SK-N-SH treated with all-trans-retinoic acid at 6 μM for 48 hours (cell line): Measurements from ENCODE around the gene ATP8A1.

ENCODE experiments used
- ATAC-seq: fragments of 200-7000 bp; cut with Tn5 transposase; 3 replicates; pipeline ENCODE4 v1.9.1; 2020; ENCODE audit warnings: mild to moderate bottlenecking, moderate library complexity
- ARNTL ChIP-seq: fragments of 450-650 bp; formaldehyde crosslinking; IDR thresholded peaks from 2 replicates; pipeline ENCODE4 v1.5.0; 2020; ENCODE audit warnings: low read depth, mild to moderate bottlenecking, moderate library complexity, borderline replicate concordance
- BACH2 ChIP-seq: fragments of 250-450 bp; sonication (Bioruptor Pico); IDR thresholded peaks from 2 replicates; pipeline ENCODE4 v1.9.0; 2021; ENCODE audit warnings: mild to moderate bottlenecking, borderline replicate concordance
- CREB5 ChIP-seq: fragments of 250-450 bp; sonication (Bioruptor Pico); IDR thresholded peaks from 2 replicates; pipeline ENCODE4 v1.5.1; 2020; ENCODE audit warnings: low read depth, mild to moderate bottlenecking, moderate library complexity
- CSDC2 ChIP-seq: fragments of 250-450 bp; sonication (Bioruptor Pico); IDR thresholded peaks from 2 replicates; pipeline ENCODE4 v1.5.0; 2020; ENCODE audit warnings: mild to moderate bottlenecking, moderate library complexity
- ESRRG ChIP-seq: fragments of 250-450 bp; sonication (Bioruptor Pico); IDR thresholded peaks from 2 replicates; pipeline ENCODE4 v1.6.1; 2021; ENCODE audit warnings: mild to moderate bottlenecking
- GLIS3 ChIP-seq: fragments of 250-450 bp; sonication (Bioruptor Pico); IDR thresholded peaks from 2 replicates; pipeline ENCODE4 v1.5.0; 2020; ENCODE audit warnings: mild to moderate bottlenecking, moderate library complexity
- ISL1 ChIP-seq: fragments of 250-450 bp; sonication (Bioruptor Pico); IDR thresholded peaks from 2 replicates; pipeline ENCODE4 v2.1.2; 2022; ENCODE audit warnings: mild to moderate bottlenecking, moderate library complexity
- OSR1 ChIP-seq: fragments of 250-450 bp; sonication (Bioruptor Pico); IDR thresholded peaks from 2 replicates; pipeline ENCODE4 v1.8.0; 2022; ENCODE audit warnings: moderate library complexity, mild to moderate bottlenecking, inconsistent platforms
- PPARA ChIP-seq: fragments of 250-450 bp; sonication (Bioruptor Pico); IDR thresholded peaks from 2 replicates; pipeline ENCODE4 v1.5.0; 2020; ENCODE audit warnings: mild to moderate bottlenecking, borderline replicate concordance
- RARB ChIP-seq: fragments of 250-450 bp; sonication (Bioruptor Pico); IDR thresholded peaks from 2 replicates; pipeline ENCODE4 v1.8.0; 2021; ENCODE audit warnings: mild to moderate bottlenecking, moderate library complexity
- SNAI2 ChIP-seq: fragments of 250-450 bp; sonication (Bioruptor Pico); IDR thresholded peaks from 2 replicates; pipeline ENCODE4 v1.5.0; 2020; ENCODE audit warnings: mild to moderate bottlenecking, moderate library complexity
- TOX ChIP-seq: fragments of 250-450 bp; sonication (Bioruptor Pico); IDR thresholded peaks from 2 replicates; pipeline ENCODE4 v1.8.0; 2021; ENCODE audit warnings: mild to moderate bottlenecking, moderate library complexity, borderline replicate concordance
- ZC3H10 ChIP-seq: fragments of 250-450 bp; sonication (Bioruptor Pico); IDR thresholded peaks from 2 replicates; pipeline ENCODE4 v1.5.1; 2021; ENCODE audit warnings: mild to moderate bottlenecking, moderate library complexity
- ZFP30 ChIP-seq: fragments of 450-650 bp; formaldehyde crosslinking; IDR thresholded peaks from 2 replicates; pipeline ENCODE4 v1.5.0; 2022; ENCODE audit warnings: mild to moderate bottlenecking, moderate library complexity
- ZNF565 ChIP-seq: fragments of 450-650 bp; formaldehyde crosslinking; conservative IDR thresholded peaks from 2 replicates; pipeline ENCODE4 v1.5.0; 2020; ENCODE audit warnings: low read depth, mild to moderate bottlenecking, moderate library complexity
- ZNF70 ChIP-seq: fragments of 450-650 bp; formaldehyde crosslinking; IDR thresholded peaks from 2 replicates; pipeline ENCODE4 v1.5.0; 2020; ENCODE audit warnings: mild to moderate bottlenecking, moderate library complexity
- TF ChIP-seq, protein P1 (sequence below): fragments of 250-450 bp; sonication (Bioruptor Pico); IDR thresholded peaks from 2 replicates; pipeline ENCODE4 v1.8.0; 2020; ENCODE audit warnings: mild to moderate bottlenecking, moderate library complexity, borderline replicate concordance
- TF ChIP-seq, protein P2 (sequence below): fragments of 250-450 bp; sonication (Bioruptor Pico); IDR thresholded peaks from 2 replicates; pipeline ENCODE4 v1.8.0; 2021; ENCODE audit warnings: low read depth, mild to moderate bottlenecking, moderate library complexity, borderline replicate concordance
- TF ChIP-seq, protein P3 (sequence below): fragments of 250-450 bp; sonication (Bioruptor Pico); IDR thresholded peaks from 2 replicates; pipeline ENCODE4 v1.5.1; 2021; ENCODE audit warnings: mild to moderate bottlenecking, moderate library complexity

The ATP8A1 gene

GRCh38 chr4:42543762-42544161 is 113.1 kb downstream of the ATP8A1 start:
- TF ChIP-seq, protein P1, sequence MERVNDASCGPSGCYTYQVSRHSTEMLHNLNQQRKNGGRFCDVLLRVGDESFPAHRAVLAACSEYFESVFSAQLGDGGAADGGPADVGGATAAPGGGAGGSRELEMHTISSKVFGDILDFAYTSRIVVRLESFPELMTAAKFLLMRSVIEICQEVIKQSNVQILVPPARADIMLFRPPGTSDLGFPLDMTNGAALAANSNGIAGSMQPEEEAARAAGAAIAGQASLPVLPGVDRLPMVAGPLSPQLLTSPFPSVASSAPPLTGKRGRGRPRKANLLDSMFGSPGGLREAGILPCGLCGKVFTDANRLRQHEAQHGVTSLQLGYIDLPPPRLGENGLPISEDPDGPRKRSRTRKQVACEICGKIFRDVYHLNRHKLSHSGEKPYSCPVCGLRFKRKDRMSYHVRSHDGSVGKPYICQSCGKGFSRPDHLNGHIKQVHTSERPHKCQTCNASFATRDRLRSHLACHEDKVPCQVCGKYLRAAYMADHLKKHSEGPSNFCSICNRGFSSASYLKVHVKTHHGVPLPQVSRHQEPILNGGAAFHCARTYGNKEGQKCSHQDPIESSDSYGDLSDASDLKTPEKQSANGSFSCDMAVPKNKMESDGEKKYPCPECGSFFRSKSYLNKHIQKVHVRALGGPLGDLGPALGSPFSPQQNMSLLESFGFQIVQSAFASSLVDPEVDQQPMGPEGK (CRISPR knock-in tag): no peak
- TF ChIP-seq ISL1: no peak
- no peak for TF ChIP-seq OSR1 (CRISPR knock-in tag)
- TF ChIP-seq GLIS3: no peak
- TF ChIP-seq BACH2 (CRISPR knock-in tag): no peak
- ATAC-seq: no peak

DNA sequence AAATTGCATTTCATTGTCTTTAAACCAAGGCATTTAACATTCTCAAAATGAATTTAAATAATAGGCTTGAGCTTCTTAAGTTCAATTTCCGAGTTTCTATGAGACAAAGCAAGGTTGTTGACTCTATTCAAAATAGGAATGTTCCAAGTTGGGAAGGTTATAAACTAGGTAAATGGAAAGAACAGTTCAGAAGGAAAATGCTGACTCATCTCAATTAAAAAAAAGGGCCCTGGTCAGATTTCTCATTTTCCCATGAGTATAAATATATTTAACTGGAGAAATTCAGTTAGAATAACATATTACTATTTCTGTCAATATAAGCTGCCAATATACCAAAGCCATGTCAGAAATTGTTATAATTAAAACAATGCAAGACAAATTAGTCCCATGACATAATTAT is 113.8 kb downstream of the ATP8A1 start:
- no peak for ATAC-seq
- TF ChIP-seq ARNTL (no peak), ISL1 (no peak)
- TF ChIP-seq, protein P1 (CRISPR knock-in tag): no peak
- TF ChIP-seq, all 23 proteins: peak for 0

DNA sequence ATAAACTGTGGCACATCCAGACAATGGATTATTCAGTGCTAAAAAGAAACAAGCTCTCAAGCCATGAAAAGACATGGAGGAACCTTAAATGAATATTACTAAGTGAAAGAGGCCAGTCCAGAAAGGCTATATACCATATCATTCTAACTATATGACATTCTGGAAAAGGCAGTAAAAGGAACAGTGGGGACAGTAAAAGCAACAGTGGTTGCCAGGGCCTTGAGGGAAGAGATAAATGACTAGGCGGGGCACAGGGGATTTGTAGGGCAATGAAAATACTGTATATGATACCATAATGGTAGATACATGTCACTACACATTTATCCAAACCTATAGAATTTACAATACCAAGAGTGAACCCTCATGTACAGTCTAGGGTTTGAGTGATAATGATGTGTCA is 115.3 kb downstream of the ATP8A1 start:
- no peak for ATAC-seq
- no peak for TF ChIP-seq CSDC2 (CRISPR knock-in tag)
- TF ChIP-seq, protein P2, sequence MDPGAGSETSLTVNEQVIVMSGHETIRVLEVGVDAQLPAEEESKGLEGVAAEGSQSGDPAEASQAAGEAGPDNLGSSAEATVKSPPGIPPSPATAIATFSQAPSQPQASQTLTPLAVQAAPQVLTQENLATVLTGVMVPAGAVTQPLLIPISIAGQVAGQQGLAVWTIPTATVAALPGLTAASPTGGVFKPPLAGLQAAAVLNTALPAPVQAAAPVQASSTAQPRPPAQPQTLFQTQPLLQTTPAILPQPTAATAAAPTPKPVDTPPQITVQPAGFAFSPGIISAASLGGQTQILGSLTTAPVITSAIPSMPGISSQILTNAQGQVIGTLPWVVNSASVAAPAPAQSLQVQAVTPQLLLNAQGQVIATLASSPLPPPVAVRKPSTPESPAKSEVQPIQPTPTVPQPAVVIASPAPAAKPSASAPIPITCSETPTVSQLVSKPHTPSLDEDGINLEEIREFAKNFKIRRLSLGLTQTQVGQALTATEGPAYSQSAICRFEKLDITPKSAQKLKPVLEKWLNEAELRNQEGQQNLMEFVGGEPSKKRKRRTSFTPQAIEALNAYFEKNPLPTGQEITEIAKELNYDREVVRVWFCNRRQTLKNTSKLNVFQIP (CRISPR knock-in tag): no peak
- TF ChIP-seq ZFP30 (CRISPR knock-in tag): no peak
- TF ChIP-seq, protein P3, sequence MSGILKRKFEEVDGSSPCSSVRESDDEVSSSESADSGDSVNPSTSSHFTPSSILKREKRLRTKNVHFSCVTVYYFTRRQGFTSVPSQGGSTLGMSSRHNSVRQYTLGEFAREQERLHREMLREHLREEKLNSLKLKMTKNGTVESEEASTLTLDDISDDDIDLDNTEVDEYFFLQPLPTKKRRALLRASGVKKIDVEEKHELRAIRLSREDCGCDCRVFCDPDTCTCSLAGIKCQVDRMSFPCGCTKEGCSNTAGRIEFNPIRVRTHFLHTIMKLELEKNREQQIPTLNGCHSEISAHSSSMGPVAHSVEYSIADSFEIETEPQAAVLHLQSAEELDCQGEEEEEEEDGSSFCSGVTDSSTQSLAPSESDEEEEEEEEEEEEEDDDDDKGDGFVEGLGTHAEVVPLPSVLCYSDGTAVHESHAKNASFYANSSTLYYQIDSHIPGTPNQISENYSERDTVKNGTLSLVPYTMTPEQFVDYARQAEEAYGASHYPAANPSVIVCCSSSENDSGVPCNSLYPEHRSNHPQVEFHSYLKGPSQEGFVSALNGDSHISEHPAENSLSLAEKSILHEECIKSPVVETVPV (CRISPR knock-in tag): no peak
- no peak for TF ChIP-seq PPARA
- no peak for TF ChIP-seq GLIS3
- TF ChIP-seq CREB5 (CRISPR knock-in tag): no peak
- no peak for TF ChIP-seq BACH2 (CRISPR knock-in tag)
- TF ChIP-seq TOX: no peak
- TF ChIP-seq SNAI2: no peak
- no peak for TF ChIP-seq ISL1
- TF ChIP-seq, protein P1 (CRISPR knock-in tag): no peak
- no peak for TF ChIP-seq ZC3H10 (CRISPR knock-in tag)
- no peak for TF ChIP-seq ZNF70 (CRISPR knock-in tag)
- no peak for TF ChIP-seq ARNTL

DNA sequence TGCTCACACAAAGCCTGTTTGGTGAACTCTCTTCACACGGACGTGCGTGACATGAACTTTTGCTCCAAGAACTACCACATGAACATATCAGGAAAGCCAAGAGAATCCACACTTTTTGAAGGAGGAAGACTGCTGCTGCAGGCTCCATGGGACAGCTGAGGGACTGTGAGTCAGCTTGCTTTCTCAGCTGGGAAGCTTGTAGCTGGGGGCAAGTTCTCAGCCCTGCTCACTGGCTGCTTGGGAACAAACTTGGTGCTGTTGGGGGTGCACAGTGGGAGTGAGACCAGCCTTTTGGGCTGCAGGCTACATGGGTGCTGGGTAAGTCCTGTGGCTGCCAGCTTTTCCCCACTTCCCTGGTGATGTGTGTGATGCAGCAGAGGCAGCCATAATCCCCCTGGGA is 123.9 kb downstream of the ATP8A1 start:
- ATAC-seq: no peak
- no peak for TF ChIP-seq TOX
- no peak for TF ChIP-seq RARB (CRISPR knock-in tag)
- no peak for TF ChIP-seq OSR1 (CRISPR knock-in tag)
- TF ChIP-seq ZNF565 (CRISPR knock-in tag): no peak
- TF ChIP-seq, protein P1 (CRISPR knock-in tag): no peak
- TF ChIP-seq, protein P3 (CRISPR knock-in tag): no peak
- no peak for TF ChIP-seq BACH2 (CRISPR knock-in tag)
- no peak for TF ChIP-seq ESRRG
- TF ChIP-seq, all 23 proteins: peak for 0
